ENCODE data around the gene DLX4.

Gene DLX4

DNA sequence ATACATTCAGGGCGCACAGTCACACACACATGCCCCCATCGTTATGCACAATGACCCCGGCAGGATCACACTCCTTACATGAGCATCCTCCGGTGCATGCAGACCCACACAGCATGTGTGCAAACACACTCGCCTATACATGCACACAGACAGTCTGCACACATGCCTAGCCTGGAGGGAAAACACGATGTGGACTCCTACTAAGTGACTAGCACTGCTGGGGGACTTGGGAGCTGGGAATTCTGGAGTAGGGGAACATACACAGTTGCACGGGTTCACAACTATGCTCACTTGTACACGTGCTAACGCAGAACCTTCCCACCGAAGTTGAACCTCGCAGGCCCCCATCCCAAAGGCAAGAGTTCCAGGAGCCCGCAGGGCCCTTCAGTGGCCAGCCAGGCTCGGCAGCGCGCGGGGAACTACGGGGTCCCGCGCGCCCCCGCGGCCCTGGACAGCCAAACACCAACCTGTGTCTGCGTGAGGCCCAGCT is 24.0 kb downstream of the DLX4 start:
- intact Hi-C loops (cut with micrococcal nuclease) = no loop called here
- H3K27me3 Mint-ChIP-seq = peaks cover 91% of the 10 kb centered on the region
- H3K4me3 Mint-ChIP-seq = no peak overlapping the region
- H3K27ac Mint-ChIP-seq = no peak overlapping the region
- H3K4me1 Mint-ChIP-seq (ENCODE audit: low read depth) = peaks cover 35% of the 10 kb centered on the region
- H3K9me3 Mint-ChIP-seq = no peaks in the 10 kb centered on the region
- no peaks in the 10 kb centered on the region for H3K36me3 Mint-ChIP-seq (ENCODE audit: low read depth)

DNA sequence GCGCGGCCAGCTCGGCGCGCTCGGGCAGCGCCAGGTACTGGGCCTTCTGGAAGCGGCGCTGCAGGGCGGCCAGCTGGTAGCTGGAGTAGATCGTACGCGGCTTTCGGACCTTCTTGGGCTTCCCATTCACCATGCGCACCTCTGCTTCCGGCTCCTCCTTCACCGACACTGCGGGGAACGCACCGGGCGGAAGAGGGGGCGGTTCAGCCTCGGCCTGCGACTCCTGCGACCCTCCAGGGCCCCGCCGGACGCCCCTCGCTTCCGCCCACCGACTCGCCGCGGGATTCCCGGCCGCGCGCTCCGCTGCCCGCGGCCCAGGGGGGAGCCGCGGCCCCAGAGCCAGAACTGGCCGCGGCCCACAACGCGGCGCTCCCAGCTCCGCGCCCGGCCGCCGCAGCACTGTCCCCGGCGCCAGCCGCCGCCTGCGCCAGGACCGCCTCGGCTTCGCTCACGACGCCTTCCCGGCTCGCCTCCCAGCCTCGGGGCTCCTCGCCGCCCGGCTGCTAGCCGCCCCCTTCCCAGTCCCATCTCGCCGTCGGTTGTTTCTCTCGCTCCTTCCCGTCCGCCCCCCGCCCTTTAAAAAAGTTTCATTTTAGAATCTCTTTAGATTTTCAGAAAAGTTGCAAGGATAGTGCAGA is 24.6 kb downstream of the DLX4 start:
- intact Hi-C loops (cut with micrococcal nuclease) = no loop called here
- Mint-ChIP-seq H3K36me3 (ENCODE audit: low read depth) (no peaks in the 10 kb centered on the region), H3K4me1 (ENCODE audit: low read depth) (peaks cover 31% of the 10 kb centered on the region), H3K4me3 (peak overlapping the region; percentile 68), H3K27ac (peak overlapping the region; percentile 3), H3K27me3 (peaks cover 88% of the 10 kb centered on the region), H3K9me3 (no peaks in the 10 kb centered on the region)

DNA sequence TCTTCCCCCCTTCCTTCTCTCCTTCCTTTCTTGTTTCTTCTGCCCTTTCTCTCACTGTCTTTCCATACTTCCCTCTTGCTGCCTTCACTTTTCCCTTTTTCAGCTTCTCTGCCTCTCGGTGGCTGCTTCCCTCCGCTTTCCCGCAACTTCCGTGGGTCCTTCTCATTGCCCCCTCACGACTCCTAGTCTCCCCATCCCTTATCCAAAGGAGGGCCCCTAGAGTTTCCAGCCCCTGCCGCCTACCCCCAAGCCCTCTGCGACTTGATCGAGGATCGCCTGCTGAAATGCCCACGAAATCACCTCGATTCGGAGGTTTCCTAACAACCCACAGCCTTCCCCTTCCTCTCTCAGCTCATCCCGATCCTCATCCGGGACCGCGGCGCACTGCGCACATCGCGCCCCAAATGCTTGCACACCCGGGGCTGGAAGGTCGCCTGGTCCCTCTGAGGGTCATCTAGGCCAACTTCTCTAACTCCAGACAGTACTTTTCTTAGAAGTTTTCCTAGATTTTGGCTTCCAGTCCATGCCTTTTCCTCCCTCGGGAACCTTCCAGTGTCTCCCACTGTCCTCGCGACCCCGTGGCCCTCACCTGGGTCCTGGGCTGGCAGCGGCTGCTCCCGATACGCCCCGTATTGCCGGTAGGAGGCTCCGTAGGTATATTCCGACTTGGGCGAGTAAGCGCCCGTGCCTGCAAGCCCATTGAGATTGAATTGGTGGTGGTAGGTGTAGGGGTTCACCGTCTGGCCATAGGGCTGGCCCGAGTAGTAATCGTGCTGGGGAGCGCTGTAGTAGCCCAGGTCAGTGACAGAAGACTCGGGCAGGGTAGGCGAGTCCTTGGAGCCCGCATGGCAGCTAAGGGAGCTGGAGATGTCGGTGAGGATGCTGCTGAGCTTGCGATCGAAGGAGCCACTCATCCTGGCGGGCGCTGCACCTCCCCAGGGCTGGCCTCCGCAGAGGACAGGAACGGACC is 25.4 kb downstream of the DLX4 start:
- Mint-ChIP-seq H3K36me3 (ENCODE audit: low read depth) (no peaks in the 10 kb centered on the region), H3K27ac (peak overlapping the region; percentile 3), H3K4me1 (ENCODE audit: low read depth) (peaks cover 31% of the 10 kb centered on the region), H3K4me3 (peak overlapping the region; percentile 68), H3K27me3 (peaks cover 88% of the 10 kb centered on the region), H3K9me3 (no peaks in the 10 kb centered on the region)
- intact Hi-C loops (cut with micrococcal nuclease) = loop anchor here (5.0 kb wide), 1 partner anchor 427 kb away; no protein-coding TSS in a partner anchor

DNA sequence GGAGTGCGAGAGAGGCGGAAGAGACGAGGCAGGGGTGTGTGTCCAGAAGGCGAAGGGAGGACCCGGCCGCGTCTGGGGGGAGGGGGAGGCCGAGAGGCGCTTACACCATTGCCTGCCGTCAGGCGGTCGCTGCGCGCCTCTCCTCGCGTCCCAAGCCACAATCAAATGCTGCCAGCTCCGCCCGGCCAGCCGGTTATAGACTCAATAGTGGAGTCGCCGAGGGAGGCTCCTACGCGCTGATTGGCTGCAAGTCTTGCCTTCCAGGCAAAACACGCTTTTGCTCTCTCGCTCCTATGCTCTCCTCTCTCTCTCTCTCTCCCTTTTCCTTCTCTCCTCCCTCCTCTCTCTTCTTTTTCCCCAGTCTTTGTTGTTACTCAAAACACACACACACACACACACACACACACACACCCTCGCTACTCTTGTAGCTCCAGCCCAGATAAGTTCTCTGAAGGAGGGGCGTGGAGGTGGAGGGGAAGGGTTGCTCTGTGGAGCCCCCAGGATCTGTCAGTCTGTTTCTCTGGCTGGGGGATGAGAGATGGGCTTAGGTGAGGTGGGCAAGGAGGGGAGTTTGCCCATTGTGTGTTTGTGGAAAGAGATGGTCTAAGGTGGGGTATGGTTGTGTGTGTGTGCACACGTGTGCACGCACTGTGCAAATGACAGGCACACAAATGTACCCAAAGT is 26.2 kb downstream of the DLX4 start, which contains the start of gene DLX3:
DLX3 (minus strand) TSS at position 170 of the 684 bp plus-strand sequence. CDS start 226 bp downstream, outside the sequence.
- peaks cover 31% of the 10 kb centered on the region for H3K4me1 Mint-ChIP-seq (ENCODE audit: low read depth)
- H3K27ac Mint-ChIP-seq = peak within 1 kb of the TSS; percentile 3
- peak within 1 kb of the TSS; percentile 68 for H3K4me3 Mint-ChIP-seq
- H3K36me3 Mint-ChIP-seq (ENCODE audit: low read depth) = no peaks in the 10 kb centered on the region
- H3K27me3 Mint-ChIP-seq = peaks cover 88% of the 10 kb centered on the region
- H3K9me3 Mint-ChIP-seq = no peaks in the 10 kb centered on the region
- intact Hi-C loops (cut with micrococcal nuclease) = loop anchor here (5.0 kb wide), 1 partner anchor 428 kb away; no protein-coding TSS in a partner anchor

DNA sequence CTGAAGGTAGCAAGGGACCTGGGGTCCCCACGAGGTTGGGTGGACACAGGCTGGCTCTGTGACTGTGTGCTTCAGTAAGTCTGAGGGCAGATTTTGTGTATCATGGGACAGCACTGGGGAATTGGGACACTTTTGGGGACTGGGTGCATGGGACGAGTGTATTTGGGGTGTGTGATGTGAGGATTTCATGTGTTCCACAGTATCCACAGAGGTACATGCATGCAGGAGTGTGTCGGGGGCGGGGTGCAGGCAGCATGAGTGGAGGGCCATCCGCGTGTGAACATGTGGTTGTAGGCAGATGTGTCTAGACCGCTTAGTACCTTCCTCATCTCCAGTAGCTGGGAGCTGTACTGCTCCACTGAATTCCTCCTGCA is 27.1 kb downstream of the DLX4 start:
- H3K27me3 Mint-ChIP-seq = peaks cover 86% of the 10 kb centered on the region
- intact Hi-C loops (cut with micrococcal nuclease) = loop anchor here (1.0 to 5.0 kb wide), 2 partner anchors 116 to 429 kb away; no protein-coding TSS in a partner anchor
- no peak overlapping the region for H3K4me3 Mint-ChIP-seq
- H3K36me3 Mint-ChIP-seq (ENCODE audit: low read depth) = no peaks in the 10 kb centered on the region
- H3K27ac Mint-ChIP-seq = no peak overlapping the region
- no peaks in the 10 kb centered on the region for H3K9me3 Mint-ChIP-seq
- peaks cover 31% of the 10 kb centered on the region for H3K4me1 Mint-ChIP-seq (ENCODE audit: low read depth)

DNA sequence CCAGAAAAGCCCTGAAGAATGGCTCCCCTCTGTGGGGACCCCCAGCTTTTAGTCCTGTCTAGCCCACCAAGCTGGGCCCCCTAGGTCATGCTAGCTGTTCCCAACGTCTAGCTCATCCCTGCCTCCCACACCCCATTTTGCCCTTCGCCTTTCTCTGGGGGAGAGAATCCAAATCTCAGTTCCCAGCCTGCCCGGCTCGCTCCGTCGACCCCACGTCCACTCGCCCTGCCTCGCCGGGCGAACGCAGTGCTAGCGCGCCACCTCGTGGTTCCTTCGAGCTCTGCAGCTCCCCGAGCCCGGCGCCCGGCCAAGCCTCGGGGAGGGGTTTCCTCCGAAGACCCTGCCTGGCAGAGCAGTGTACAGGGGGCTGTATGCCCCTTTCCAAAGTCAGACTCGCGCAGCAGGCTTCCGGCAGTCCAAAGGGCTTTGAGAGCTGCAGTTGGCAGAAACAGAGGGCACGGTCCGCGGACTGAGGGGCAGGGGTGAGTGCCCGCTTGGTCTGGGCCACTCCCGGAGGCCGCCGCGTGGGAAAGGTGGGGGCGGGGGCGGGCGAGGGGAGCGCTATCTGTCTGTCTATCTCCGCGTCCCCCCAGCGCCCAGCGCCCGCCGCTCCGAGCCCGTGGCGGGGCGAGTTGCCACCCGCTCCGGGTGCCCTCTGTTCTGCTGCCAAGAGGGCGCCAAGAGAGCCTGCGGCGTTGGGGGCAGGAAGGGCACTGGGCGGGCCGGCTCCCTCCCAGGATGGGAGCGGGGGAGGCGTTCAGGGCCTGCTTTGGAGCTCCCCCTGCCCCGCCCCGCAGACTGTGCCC is 27.7 kb downstream of the DLX4 start:
- H3K36me3 Mint-ChIP-seq (ENCODE audit: low read depth) = no peaks in the 10 kb centered on the region
- H3K27ac Mint-ChIP-seq = no peak overlapping the region
- peaks cover 31% of the 10 kb centered on the region for H3K4me1 Mint-ChIP-seq (ENCODE audit: low read depth)
- peak overlapping the region; percentile 51 for H3K4me3 Mint-ChIP-seq
- intact Hi-C loops (cut with micrococcal nuclease) = loop anchor here (1.0 to 5.0 kb wide), 2 partner anchors 116 to 429 kb away; no protein-coding TSS in a partner anchor
- H3K27me3 Mint-ChIP-seq = peaks cover 82% of the 10 kb centered on the region
- no peaks in the 10 kb centered on the region for H3K9me3 Mint-ChIP-seq

DNA sequence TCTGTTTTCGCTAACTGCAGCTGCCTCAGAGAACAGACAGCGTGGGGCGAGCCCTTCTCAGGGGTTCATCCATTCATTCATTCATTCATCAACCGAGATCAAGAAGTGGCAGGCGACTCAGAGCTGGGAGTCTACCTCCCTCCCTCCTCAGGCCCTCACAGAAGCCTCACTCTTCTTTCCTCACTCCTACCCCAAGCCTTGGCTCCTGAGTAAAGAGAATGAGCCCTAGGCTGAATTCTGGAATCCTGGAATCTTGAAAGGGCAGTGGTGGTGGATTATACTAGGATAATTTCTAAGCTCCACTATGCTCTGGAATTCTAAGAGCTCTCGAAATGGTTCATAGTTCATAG is 28.3 kb downstream of the DLX4 start:
- intact Hi-C loops (cut with micrococcal nuclease) = loop anchor here (5.0 kb wide), 1 partner anchor 430 kb away; no protein-coding TSS in a partner anchor
- no peak overlapping the region for H3K4me3 Mint-ChIP-seq
- H3K36me3 Mint-ChIP-seq (ENCODE audit: low read depth) = no peaks in the 10 kb centered on the region
- no peaks in the 10 kb centered on the region for H3K9me3 Mint-ChIP-seq
- peaks cover 82% of the 10 kb centered on the region for H3K27me3 Mint-ChIP-seq
- H3K4me1 Mint-ChIP-seq (ENCODE audit: low read depth) = peaks cover 31% of the 10 kb centered on the region
- no peak overlapping the region for H3K27ac Mint-ChIP-seq

DNA sequence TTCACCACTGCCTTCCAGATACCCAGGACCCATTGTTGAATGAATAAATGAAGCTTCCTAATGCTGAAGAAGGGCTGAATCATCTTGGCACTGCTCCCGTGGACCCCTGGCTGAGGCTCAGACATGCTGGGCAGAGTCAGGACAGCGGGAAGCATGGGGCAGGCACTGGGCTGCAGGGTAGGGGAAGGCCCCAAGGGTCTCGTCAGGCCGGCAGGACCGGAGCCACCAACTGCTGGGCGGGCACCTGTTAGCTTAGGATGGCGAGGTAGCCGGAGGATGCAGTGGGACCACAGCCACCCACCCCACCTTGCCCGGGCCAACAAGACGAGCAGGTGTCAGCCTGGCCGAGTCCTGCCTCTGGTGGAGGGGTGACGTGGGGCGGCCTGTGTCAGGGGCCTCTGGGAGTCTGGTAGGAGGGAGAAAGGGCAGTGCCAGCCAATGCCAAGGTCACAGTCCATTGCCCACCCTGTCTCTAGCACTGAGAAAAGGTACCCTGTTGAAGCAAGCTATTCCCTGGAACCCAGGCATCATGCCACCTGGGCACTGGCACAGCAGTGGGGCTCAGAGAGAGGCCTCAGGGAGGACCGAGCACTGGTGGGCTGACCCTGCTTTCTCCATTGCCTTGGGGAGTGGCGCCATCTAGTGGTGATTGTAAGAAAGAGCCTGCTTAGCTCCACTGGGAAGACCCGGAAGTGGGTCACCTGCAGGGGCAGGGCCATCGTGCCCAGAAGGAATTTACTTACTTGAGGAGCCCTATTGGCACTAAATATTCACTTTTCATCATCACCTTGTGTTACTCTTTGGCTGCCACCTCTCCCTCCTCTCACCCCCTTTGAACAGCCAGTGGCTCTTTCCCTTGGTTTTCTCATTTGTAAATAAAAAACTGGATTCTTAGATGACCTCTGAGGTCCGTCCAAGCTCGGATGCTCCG is 29.0 kb downstream of the DLX4 start:
- no peak overlapping the region for H3K4me3 Mint-ChIP-seq
- no peaks in the 10 kb centered on the region for H3K9me3 Mint-ChIP-seq
- intact Hi-C loops (cut with micrococcal nuclease) = loop anchor here (1.0 to 5.0 kb wide), 3 partner anchors 46 to 431 kb away; no protein-coding TSS in a partner anchor
- H3K27me3 Mint-ChIP-seq = peaks cover 77% of the 10 kb centered on the region
- no peak overlapping the region for H3K27ac Mint-ChIP-seq
- peaks cover 28% of the 10 kb centered on the region for H3K4me1 Mint-ChIP-seq (ENCODE audit: low read depth)
- H3K36me3 Mint-ChIP-seq (ENCODE audit: low read depth) = no peaks in the 10 kb centered on the region

DNA sequence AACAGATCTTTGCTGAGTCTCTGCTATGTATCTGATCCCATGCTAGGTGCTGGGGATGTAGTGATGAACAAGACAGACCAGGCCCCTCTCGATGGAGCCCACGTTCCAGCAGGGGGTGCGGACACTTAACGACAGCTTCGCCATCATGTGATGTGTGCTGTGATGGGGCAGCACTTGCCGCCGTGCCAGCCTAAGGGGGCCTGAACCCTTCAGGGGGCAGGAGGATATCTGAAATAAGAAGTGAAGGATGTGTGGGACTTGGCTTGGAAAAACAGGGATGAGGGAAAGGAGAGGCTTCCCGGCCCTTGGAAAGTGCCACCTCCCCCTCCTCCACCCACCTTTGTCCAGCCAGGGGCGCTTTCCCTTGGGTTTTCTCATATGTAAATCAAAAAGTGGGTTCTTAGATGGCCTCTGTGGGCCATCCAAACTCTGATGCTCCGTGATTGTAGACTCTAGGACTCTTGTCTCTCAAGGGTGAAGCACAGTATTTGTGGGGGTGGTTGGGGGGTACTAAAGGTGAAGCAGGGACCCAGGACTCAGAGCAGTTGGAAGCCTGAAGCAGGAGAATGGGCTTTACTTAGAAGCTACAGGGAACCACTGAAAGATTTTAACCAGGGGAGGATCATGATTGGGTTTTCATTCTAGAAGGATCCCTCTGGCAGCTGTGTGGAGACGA is 30.0 kb downstream of the DLX4 start:
- Mint-ChIP-seq H3K4me3 (no peak overlapping the region), H3K4me1 (ENCODE audit: low read depth) (peaks cover 23% of the 10 kb centered on the region), H3K27ac (no peak overlapping the region), H3K36me3 (ENCODE audit: low read depth) (no peaks in the 10 kb centered on the region), H3K9me3 (no peaks in the 10 kb centered on the region), H3K27me3 (peaks cover 73% of the 10 kb centered on the region)
- intact Hi-C loops (cut with micrococcal nuclease) = loop anchor here (1.0 to 5.0 kb wide), 3 partner anchors 47 to 432 kb away; no protein-coding TSS in a partner anchor

DNA sequence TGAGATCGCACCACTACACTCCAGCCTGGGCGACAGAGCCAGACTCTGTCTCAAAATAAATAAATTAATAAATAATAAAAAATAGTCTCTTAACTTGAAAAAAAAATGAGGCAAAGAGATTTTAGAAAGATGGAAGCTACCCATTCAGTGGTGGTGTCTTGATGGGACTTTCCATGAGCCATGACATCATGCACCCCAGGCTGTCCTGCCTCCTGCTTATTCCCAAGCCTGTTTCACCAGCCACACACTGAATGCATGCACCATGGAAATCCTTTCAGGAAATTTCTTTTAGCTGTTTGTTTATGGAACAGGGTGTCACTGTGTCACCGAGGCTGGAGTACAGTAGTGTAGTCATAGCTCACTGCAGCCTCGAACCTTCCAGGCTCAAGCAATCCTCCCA is 34.9 kb downstream of the DLX4 start:
- Mint-ChIP-seq H3K4me3 (no peak overlapping the region), H3K36me3 (ENCODE audit: low read depth) (no peaks in the 10 kb centered on the region), H3K27ac (no peak overlapping the region), H3K9me3 (peaks cover 5% of the 10 kb centered on the region), H3K27me3 (peaks cover 55% of the 10 kb centered on the region), H3K4me1 (ENCODE audit: low read depth) (no peaks in the 10 kb centered on the region)
- intact Hi-C loops (cut with micrococcal nuclease) = no loop called here

DNA sequence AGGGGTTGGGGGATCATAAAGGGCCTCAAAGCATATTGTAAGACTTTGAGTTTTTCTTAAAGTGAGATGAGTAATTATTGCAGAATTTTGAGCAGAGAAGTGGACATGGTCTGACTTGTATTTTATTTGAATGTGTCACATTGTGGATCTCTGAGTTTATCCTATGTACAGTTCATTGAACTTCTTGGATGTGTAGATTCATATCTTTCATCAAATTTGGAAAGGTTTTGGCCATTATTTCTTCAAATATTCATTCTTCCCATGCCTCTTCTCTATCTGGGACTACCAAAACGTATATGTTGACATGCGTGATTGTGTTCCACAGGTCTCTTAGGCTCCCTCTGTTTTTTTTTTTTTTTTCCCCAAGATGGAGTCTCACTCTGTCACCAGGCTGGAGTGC is 40.3 kb downstream of the DLX4 start:
- peaks cover 42% of the 10 kb centered on the region for H3K27me3 Mint-ChIP-seq
- no peak overlapping the region for H3K27ac Mint-ChIP-seq
- H3K9me3 Mint-ChIP-seq = peaks cover 13% of the 10 kb centered on the region
- intact Hi-C loops (cut with micrococcal nuclease) = no loop called here
- no peaks in the 10 kb centered on the region for H3K4me1 Mint-ChIP-seq (ENCODE audit: low read depth)
- no peaks in the 10 kb centered on the region for H3K36me3 Mint-ChIP-seq (ENCODE audit: low read depth)
- H3K4me3 Mint-ChIP-seq = no peak overlapping the region

DNA sequence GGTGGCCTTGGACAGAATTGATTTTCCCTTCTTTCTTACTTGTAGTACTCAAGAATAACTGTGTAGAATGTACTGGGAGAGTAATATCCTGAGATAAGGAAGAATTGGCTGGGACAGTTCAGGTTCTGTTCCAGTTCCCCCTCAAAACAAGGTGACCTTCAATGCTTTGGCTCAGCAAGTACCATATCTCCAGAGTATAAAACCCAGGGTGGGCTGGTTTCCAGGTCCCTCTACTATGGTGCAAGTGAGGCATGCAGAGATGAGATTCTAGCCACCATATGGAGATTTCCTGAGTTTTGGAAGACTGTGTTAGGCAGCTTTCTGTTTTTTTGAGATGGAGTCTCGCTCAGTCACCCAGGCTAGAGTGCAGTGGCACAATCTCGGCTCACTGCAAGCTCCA is 44.1 kb downstream of the DLX4 start:
- Mint-ChIP-seq H3K9me3 (peaks cover 13% of the 10 kb centered on the region), H3K27me3 (peaks cover 34% of the 10 kb centered on the region), H3K27ac (no peak overlapping the region), H3K36me3 (ENCODE audit: low read depth) (no peaks in the 10 kb centered on the region), H3K4me1 (ENCODE audit: low read depth) (no peaks in the 10 kb centered on the region), H3K4me3 (no peak overlapping the region)
- intact Hi-C loops (cut with micrococcal nuclease) = no loop called here

All from dendritic cell treated with granulocyte-macrophage colony-stimulating factor and Interleukin-4, amounts not matched to agents 40 ng/mL and 50 ng/mL, for 4 days (primary cell).